HepG2 (cell line): ENCODE measurements around the gene MAP1LC3B. TPM values are rescaled to one million over a fixed set of nuclear protein-coding genes. Genes with fewer than 3 reads are reported as not detected.

Source experiments
- ATF7 ChIP-seq, 2 experiments: fragments of 450-650 bp in 1 of 2; sonication (generic) in 1 of 2; formaldehyde crosslinking in 1 of 2; IDR thresholded peaks; 2 replicates each; pipeline versions ENCODE4 v1.4.0 to v1.6.1; 2016 to 2020; ENCODE audit warnings: antibody characterized with exemption in 1 of 2, mild to moderate bottlenecking in 1 of 2, missing genetic modification reagents in 1 of 2
- CHD2 ChIP-seq: IDR thresholded peaks from 2 replicates; pipeline ENCODE4 v1.6.1; 2011; ENCODE audit warnings: low read depth, low read length, improper control_type of control experiment
- HDAC2 ChIP-seq: sonication (generic); formaldehyde crosslinking; IDR thresholded peaks from 2 replicates; pipeline ENCODE4 v1.4.0; 2020; ENCODE audit warnings: missing genetic modification reagents
- KDM3A ChIP-seq: IDR thresholded peaks from 2 replicates; pipeline ENCODE4 v1.6.1; 2018; ENCODE audit warnings: low read depth, missing compliant biosample characterization
- NFRKB ChIP-seq: fragments of 450-650 bp; IDR thresholded peaks from 2 replicates; pipeline ENCODE4 v1.6.1; 2017
- PHF21A ChIP-seq: sonication (generic); formaldehyde crosslinking; IDR thresholded peaks from 2 replicates; pipeline ENCODE4 v1.5.0; 2020; ENCODE audit warnings: mild to moderate bottlenecking, missing genetic modification reagents
- RBM22 ChIP-seq: fragments of 200-400 bp; formaldehyde crosslinking; optimal IDR thresholded peaks from 2 replicates; pipeline ENCODE3; 2017; ENCODE audit warnings: mild to moderate bottlenecking, low read length, moderate library complexity
- SMAD3 ChIP-seq: sonication (generic); formaldehyde crosslinking; IDR thresholded peaks from 2 replicates; pipeline ENCODE4 v1.4.0; 2020; ENCODE audit warnings: missing genetic modification reagents
- ZFYVE20 ChIP-seq: sonication (generic); formaldehyde crosslinking; IDR thresholded peaks from 2 replicates; pipeline ENCODE4 v1.8.0; 2023; ENCODE audit warnings: low read depth, mild to moderate bottlenecking, moderate library complexity, missing genetic modification reagents, borderline replicate concordance
- ZNF124 ChIP-seq: sonication (generic); formaldehyde crosslinking; IDR thresholded peaks from 2 replicates; pipeline ENCODE4 v1.4.0; 2020; ENCODE audit warnings: missing genetic modification reagents
- ZNF251 ChIP-seq: sonication (generic); formaldehyde crosslinking; IDR thresholded peaks from 2 replicates; pipeline ENCODE4 v1.9.0; 2021; ENCODE audit warnings: mild to moderate bottlenecking, missing genetic modification reagents
- ZNF44 ChIP-seq: sonication (generic); formaldehyde crosslinking; IDR thresholded peaks from 2 replicates; pipeline ENCODE4 v1.5.1; 2020; ENCODE audit warnings: mild to moderate bottlenecking, missing genetic modification reagents
- ZNF776 ChIP-seq: sonication (generic); formaldehyde crosslinking; IDR thresholded peaks from 2 replicates; pipeline ENCODE4 v1.4.0; 2020; ENCODE audit warnings: mild to moderate bottlenecking, missing genetic modification reagents
- ZSCAN31 ChIP-seq: sonication (generic); formaldehyde crosslinking; IDR thresholded peaks from 2 replicates; pipeline ENCODE4 v1.5.0; 2020; ENCODE audit warnings: low read depth, mild to moderate bottlenecking, missing genetic modification reagents
- polyA plus RNA-seq, 8 experiments: library from polyadenylated mRNA; depleted of rRNA in 3 of 8; stranded (reverse) in 7 of 8; unstranded in 1 of 8; fragments of >200 nt; fragmentation: Illumina TruSeq in 4 of 8; extraction: Trizol in 4 of 8; gene quantifications; 2 replicates each; pipeline versions ENCODE4 v1.2.1 to v1.2.3, GENCODE V29; 2011 to 2016; ENCODE audit warnings: low read depth in 4 of 8, missing spikeins in 1 of 8, mixed read lengths in 1 of 8; ENCODE audit not compliant: insufficient read depth in 1 of 8
- total RNA-seq, 5 experiments: library from RNA; depleted of rRNA; stranded (reverse); fragments of >200 nt; fragmentation: Illumina TruSeq; extraction: Trizol; gene quantifications; 2 replicates each; pipeline ENCODE4 v1.2.3, GENCODE V29; 2016; ENCODE audit warnings: low read depth in 1 of 5
- TF ChIP-seq, protein P1 (sequence below): sonication (generic); formaldehyde crosslinking; IDR thresholded peaks from 2 replicates; pipeline ENCODE4 v1.4.0; 2020; ENCODE audit warnings: mild to moderate bottlenecking, missing genetic modification reagents, borderline replicate concordance
- TF ChIP-seq, protein P2 (sequence below): sonication (generic); formaldehyde crosslinking; IDR thresholded peaks from 2 replicates; pipeline ENCODE4 v1.5.0; 2020; ENCODE audit warnings: missing genetic modification reagents, mild to moderate bottlenecking, borderline replicate concordance
- TF ChIP-seq, protein P3 (sequence below): sonication (generic); formaldehyde crosslinking; IDR thresholded peaks from 2 replicates; pipeline ENCODE4 v1.4.0; 2020; ENCODE audit warnings: missing genetic modification reagents, borderline replicate concordance
- TF ChIP-seq, protein P4 (sequence below): sonication (generic); formaldehyde crosslinking; IDR thresholded peaks from 2 replicates; pipeline ENCODE4 v1.5.0; 2020; ENCODE audit warnings: mild to moderate bottlenecking, missing genetic modification reagents, moderate library complexity

MAP1LC3B gene
- total and polyA plus RNA-seq, 2 of the 13 experiments (the other 11 are each of a cell fraction or from before 2014, with no cell fraction given), result 15.7 to 37.4 TPM

DNA sequence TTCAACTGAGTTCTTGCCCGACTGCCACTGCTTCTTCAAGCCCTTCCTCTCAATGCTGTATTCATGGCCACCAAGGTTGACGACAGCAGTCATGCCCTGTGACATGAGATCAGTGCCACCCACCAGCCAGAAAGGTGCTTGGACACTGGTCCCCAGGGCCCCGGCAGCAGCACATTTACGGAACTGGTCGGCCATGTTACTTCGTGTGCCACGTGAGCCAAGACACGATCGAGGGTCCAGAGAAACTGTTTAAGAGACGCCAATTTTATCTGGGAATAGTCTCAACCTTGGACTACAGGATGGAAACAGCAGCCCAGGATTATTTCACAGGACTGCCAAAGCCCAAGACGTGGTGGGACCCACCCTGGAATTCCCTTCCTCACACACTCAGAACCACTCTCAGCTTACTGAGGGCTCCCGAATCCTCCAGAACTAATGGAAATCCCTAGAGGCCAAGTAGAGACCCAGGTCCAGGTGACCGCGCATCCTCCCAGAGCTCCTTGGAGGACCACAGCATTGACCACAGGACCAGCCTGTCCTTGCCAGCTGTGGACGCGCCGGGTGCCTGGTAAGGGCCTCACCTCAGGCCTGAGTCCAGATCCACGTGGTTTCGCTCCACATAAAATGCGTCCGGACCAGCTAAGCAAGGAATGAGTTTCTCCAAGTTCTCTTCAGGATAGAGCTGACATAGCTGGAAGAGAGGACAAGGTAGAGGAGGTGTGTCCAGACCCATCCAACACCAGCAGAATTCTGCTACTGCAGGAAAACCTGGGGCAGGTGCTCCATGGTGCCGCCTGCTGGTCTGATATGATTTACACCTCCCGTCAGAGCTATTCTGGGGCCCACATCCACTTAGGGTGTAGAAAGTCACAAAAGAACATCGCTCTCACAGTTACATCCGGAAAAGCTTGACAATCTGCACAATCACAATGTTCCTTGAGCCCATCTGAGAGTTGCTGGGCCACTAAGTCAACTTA is 28.2 kb downstream of the MAP1LC3B start (continued):
- TF ChIP-seq, protein P1, sequence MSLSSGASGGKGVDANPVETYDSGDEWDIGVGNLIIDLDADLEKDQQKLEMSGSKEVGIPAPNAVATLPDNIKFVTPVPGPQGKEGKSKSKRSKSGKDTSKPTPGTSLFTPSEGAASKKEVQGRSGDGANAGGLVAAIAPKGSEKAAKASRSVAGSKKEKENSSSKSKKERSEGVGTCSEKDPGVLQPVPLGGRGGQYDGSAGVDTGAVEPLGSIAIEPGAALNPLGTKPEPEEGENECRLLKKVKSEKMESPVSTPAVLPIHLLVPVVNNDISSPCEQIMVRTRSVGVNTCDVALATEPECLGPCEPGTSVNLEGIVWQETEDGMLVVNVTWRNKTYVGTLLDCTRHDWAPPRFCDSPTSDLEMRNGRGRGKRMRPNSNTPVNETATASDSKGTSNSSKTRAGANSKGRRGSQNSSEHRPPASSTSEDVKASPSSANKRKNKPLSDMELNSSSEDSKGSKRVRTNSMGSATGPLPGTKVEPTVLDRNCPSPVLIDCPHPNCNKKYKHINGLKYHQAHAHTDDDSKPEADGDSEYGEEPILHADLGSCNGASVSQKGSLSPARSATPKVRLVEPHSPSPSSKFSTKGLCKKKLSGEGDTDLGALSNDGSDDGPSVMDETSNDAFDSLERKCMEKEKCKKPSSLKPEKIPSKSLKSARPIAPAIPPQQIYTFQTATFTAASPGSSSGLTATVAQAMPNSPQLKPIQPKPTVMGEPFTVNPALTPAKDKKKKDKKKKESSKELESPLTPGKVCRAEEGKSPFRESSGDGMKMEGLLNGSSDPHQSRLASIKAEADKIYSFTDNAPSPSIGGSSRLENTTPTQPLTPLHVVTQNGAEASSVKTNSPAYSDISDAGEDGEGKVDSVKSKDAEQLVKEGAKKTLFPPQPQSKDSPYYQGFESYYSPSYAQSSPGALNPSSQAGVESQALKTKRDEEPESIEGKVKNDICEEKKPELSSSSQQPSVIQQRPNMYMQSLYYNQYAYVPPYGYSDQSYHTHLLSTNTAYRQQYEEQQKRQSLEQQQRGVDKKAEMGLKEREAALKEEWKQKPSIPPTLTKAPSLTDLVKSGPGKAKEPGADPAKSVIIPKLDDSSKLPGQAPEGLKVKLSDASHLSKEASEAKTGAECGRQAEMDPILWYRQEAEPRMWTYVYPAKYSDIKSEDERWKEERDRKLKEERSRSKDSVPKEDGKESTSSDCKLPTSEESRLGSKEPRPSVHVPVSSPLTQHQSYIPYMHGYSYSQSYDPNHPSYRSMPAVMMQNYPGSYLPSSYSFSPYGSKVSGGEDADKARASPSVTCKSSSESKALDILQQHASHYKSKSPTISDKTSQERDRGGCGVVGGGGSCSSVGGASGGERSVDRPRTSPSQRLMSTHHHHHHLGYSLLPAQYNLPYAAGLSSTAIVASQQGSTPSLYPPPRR, result no peak
- no peak for TF ChIP-seq NFRKB
- no peak for TF ChIP-seq HDAC2 (CRISPR knock-in tag)
- no peak for TF ChIP-seq ZFYVE20 (CRISPR knock-in tag)
- no peak for TF ChIP-seq PHF21A (CRISPR knock-in tag)
- no peak for TF ChIP-seq SMAD3 (CRISPR knock-in tag)
- no peak for TF ChIP-seq ZNF776 (CRISPR knock-in tag)
- TF ChIP-seq ZNF44, result no peak
- TF ChIP-seq, protein P2, sequence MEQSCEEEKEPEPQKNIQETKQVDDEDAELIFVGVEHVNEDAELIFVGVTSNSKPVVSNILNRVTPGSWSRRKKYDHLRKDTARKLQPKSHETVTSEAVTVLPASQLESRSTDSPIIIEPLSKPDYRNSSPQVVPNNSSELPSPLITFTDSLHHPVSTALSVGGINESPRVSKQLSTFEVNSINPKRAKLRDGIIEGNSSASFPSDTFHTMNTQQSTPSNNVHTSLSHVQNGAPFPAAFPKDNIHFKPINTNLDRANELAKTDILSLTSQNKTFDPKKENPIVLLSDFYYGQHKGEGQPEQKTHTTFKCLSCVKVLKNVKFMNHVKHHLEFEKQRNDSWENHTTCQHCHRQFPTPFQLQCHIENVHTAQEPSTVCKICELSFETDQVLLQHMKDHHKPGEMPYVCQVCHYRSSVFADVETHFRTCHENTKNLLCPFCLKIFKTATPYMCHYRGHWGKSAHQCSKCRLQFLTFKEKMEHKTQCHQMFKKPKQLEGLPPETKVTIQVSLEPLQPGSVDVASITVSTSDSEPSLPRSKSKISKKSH (CRISPR knock-in tag), result no peak
- TF ChIP-seq ZSCAN31, result no peak
- no peak for TF ChIP-seq KDM3A (CRISPR knock-in tag)
- TF ChIP-seq RBM22, result peak; percentile 50
- no peak for TF ChIP-seq ZNF251 (CRISPR knock-in tag)
- TF ChIP-seq ATF7 (IDR thresholded peaks at IDR 0.05), result no peak
- TF ChIP-seq ATF7 (CRISPR knock-in tag; IDR thresholded peaks at IDR 0.05), result no peak
- no peak for TF ChIP-seq ZNF124
- TF ChIP-seq, protein P3, sequence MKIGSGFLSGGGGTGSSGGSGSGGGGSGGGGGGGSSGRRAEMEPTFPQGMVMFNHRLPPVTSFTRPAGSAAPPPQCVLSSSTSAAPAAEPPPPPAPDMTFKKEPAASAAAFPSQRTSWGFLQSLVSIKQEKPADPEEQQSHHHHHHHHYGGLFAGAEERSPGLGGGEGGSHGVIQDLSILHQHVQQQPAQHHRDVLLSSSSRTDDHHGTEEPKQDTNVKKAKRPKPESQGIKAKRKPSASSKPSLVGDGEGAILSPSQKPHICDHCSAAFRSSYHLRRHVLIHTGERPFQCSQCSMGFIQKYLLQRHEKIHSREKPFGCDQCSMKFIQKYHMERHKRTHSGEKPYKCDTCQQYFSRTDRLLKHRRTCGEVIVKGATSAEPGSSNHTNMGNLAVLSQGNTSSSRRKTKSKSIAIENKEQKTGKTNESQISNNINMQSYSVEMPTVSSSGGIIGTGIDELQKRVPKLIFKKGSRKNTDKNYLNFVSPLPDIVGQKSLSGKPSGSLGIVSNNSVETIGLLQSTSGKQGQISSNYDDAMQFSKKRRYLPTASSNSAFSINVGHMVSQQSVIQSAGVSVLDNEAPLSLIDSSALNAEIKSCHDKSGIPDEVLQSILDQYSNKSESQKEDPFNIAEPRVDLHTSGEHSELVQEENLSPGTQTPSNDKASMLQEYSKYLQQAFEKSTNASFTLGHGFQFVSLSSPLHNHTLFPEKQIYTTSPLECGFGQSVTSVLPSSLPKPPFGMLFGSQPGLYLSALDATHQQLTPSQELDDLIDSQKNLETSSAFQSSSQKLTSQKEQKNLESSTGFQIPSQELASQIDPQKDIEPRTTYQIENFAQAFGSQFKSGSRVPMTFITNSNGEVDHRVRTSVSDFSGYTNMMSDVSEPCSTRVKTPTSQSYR, result no peak
- TF ChIP-seq CHD2, result no peak
- TF ChIP-seq, protein P4, sequence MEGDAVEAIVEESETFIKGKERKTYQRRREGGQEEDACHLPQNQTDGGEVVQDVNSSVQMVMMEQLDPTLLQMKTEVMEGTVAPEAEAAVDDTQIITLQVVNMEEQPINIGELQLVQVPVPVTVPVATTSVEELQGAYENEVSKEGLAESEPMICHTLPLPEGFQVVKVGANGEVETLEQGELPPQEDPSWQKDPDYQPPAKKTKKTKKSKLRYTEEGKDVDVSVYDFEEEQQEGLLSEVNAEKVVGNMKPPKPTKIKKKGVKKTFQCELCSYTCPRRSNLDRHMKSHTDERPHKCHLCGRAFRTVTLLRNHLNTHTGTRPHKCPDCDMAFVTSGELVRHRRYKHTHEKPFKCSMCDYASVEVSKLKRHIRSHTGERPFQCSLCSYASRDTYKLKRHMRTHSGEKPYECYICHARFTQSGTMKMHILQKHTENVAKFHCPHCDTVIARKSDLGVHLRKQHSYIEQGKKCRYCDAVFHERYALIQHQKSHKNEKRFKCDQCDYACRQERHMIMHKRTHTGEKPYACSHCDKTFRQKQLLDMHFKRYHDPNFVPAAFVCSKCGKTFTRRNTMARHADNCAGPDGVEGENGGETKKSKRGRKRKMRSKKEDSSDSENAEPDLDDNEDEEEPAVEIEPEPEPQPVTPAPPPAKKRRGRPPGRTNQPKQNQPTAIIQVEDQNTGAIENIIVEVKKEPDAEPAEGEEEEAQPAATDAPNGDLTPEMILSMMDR (CRISPR knock-in tag), result peak; percentile 50
